GM04503 (cell line): ENCODE measurements around the gene ZBTB7C.

Experiments
- DNase-seq: peaks from one replicate; pipeline ENCODE4 v3.0.0-alpha.2; 2012; ENCODE audit warnings: low read depth

ZBTB7C gene

GRCh38 chr18:48116017-48116416 is 293.2 kb downstream of the ZBTB7C start:
- DNase-seq = no peak

- DNase-seq = no peak
Observed at GRCh38 chr18:48113691-48114090, 295.5 kb downstream of the ZBTB7C start.

- no peak for DNase-seq
Observed at GRCh38 chr18:48111587-48111986, 297.6 kb downstream of the ZBTB7C start.

GRCh38 chr18:48110797-48111196 is 298.4 kb downstream of the ZBTB7C start:
- no peak for DNase-seq

GRCh38 chr18:48109961-48110493 is 299.2 kb downstream of the ZBTB7C start:
- no peak for DNase-seq

- no peak for DNase-seq
Observed at GRCh38 chr18:48108136-48108535, 301.0 kb downstream of the ZBTB7C start.

- peak; percentile 2 for DNase-seq
Observed at GRCh38 chr18:48106976-48107781, 302.0 kb downstream of the ZBTB7C start.

- no peak for DNase-seq
Observed at GRCh38 chr18:48106498-48106897, 302.7 kb downstream of the ZBTB7C start.

- no peak for DNase-seq
Observed at GRCh38 chr18:48105317-48105716, 303.9 kb downstream of the ZBTB7C start.

GRCh38 chr18:48104705-48105104 is 304.5 kb downstream of the ZBTB7C start:
- DNase-seq = no peak

GRCh38 chr18:48100651-48101165 is 308.5 kb downstream of the ZBTB7C start:
- DNase-seq = no peak

- no peak for DNase-seq
Observed at GRCh38 chr18:48100165-48100575, 309.0 kb downstream of the ZBTB7C start.

GRCh38 chr18:48099481-48100164 is 309.6 kb downstream of the ZBTB7C start:
- DNase-seq = no peak

GRCh38 chr18:48098538-48098937 is 310.6 kb downstream of the ZBTB7C start:
- no peak for DNase-seq

- no peak for DNase-seq
Observed at GRCh38 chr18:48098007-48098406, 311.2 kb downstream of the ZBTB7C start.

GRCh38 chr18:48095726-48096125 is 313.5 kb downstream of the ZBTB7C start:
- no peak for DNase-seq

- no peak for DNase-seq
Observed at GRCh38 chr18:48093104-48093503, 316.1 kb downstream of the ZBTB7C start.

- DNase-seq = no peak
Observed at GRCh38 chr18:48091869-48092497, 317.2 kb downstream of the ZBTB7C start.

GRCh38 chr18:48090702-48091101 is 318.5 kb downstream of the ZBTB7C start:
- no peak for DNase-seq

- no peak for DNase-seq
Observed at GRCh38 chr18:48090021-48090420, 319.2 kb downstream of the ZBTB7C start.

GRCh38 chr18:48085781-48086487 is 323.2 kb downstream of the ZBTB7C start:
- DNase-seq = no peak

- DNase-seq = no peak
Observed at GRCh38 chr18:48084858-48085257, 324.3 kb downstream of the ZBTB7C start.
